Upper lobe of left lung (tissue), 6 donors: ENCODE results near the gene TLE4. TPM values are rescaled to one million over a fixed set of nuclear protein-coding genes. Genes with fewer than 3 reads are reported as not detected.

Source experiments
- ATAC-seq, 2 donors: fragments of 200-7000 bp; cut with Tn5 transposase; one replicate each; pipeline ENCODE4 v1.9.1; 2022; ENCODE audit warnings: mild to moderate bottlenecking in 2 of 2, moderate library complexity in 2 of 2; ENCODE audit not compliant: low FRiP score in 2 of 2
- DNase-seq, 2 donors: peaks; one replicate each; pipeline ENCODE4 v3.0.0-alpha.2; 2019 to 2020
- H3K27ac ChIP-seq, 4 donors: fragments of 200-600 bp; sonication (generic); one replicate each; pipeline ENCODE4 v1.5.1; 2016 to 2019
- H3K27me3 ChIP-seq, 4 donors: fragments of 200-600 bp; sonication (generic); one replicate each; pipeline ENCODE4 v1.5.1; 2017 to 2019
- H3K36me3 ChIP-seq, 4 donors: fragments of 200-600 bp; sonication (generic); one replicate each; pipeline ENCODE4 v1.5.1; 2016 to 2019
- H3K4me1 ChIP-seq, 4 donors: fragments of 200-600 bp; sonication (generic); one replicate each; pipeline ENCODE4 v1.5.1; 2018 to 2019
- H3K4me3 ChIP-seq, 4 donors: fragments of 200-600 bp; sonication (generic); one replicate each; pipeline ENCODE4 v1.5.1; 2017 to 2019; ENCODE audit warnings: mild to moderate bottlenecking in 2 of 4, moderate library complexity in 1 of 4
- H3K9me3 ChIP-seq, 4 donors: fragments of 200-600 bp; sonication (generic); one replicate each; pipeline ENCODE4 v1.5.1; 2018 to 2019
- CTCF ChIP-seq, 6 experiments: fragments of 450-650 bp in 4 of 6; fragments of 200-600 bp in 2 of 6; sonication (generic) in 2 of 6; IDR thresholded peaks; one replicate each; pipeline ENCODE4 v1.5.1; 2016 to 2019; ENCODE audit warnings: antibody characterized with exemption in 6 of 6
- EP300 ChIP-seq, 4 donors: sonication (generic); formaldehyde crosslinking; IDR thresholded peaks; one replicate each; pipeline ENCODE4 v1.5.1; 2017; ENCODE audit warnings: antibody characterized with exemption in 4 of 4, control low read depth in 2 of 4
- POLR2A ChIP-seq, 4 donors: fragments of 450-650 bp; IDR thresholded peaks; one replicate each; pipeline ENCODE4 v1.5.1; 2016 to 2017; ENCODE audit warnings: antibody characterized with exemption in 4 of 4, mild to moderate bottlenecking in 2 of 4
- POLR2AphosphoS5 ChIP-seq, 2 donors: sonication (generic); formaldehyde crosslinking; IDR thresholded peaks; one replicate each; pipeline ENCODE4 v1.5.1; 2017; ENCODE audit warnings: antibody characterized with exemption in 2 of 2
- WGBS, 2 donors: methylation state at CpG; one replicate each; pipeline ENCODE4 v1.1.5; 2017 to 2018; 5-methylcytosine and 5-hydroxymethylcytosine counted together
- total RNA-seq, 6 donors: library from RNA; depleted of rRNA in 4 of 6; stranded (reverse); fragments of >200 nt in 4 of 6; gene quantifications; one replicate each; pipeline versions ENCODE4 v1.1.0 to v1.2.1, GENCODE V29; 2016 to 2021
- donor health status: DM: no; HTN: no; CAD: no; lungs with moderate emphysema.
- donor health status: DM: no; HTN: yes; CAD: no; lungs with severe emphysema.

TLE4 gene
- total RNA-seq, 6 donors from 2014 or later = 37.7 to 152 (median 46.7) TPM

- Histone ChIP-seq H3K4me3 (no peak overlapping the region), H3K36me3 (no peaks in the 10 kb centered on the region), H3K27ac (no peak overlapping the region), H3K4me1 (peaks cover 0 to 21% (median 11%) of the 10 kb centered on the region in 4 donors), H3K27me3 (no peaks in the 10 kb centered on the region), H3K9me3 (no peaks in the 10 kb centered on the region)
- 69 to 70% methylated on average over 8 of the region's 8 CpGs for WGBS, 2 donors
- TF ChIP-seq EP300 (IDR thresholded peaks at IDR 0.05) (no peak), POLR2A (IDR thresholded peaks at IDR 0.05) (no peak), CTCF (IDR thresholded peaks at IDR 0.05) (no peak), POLR2AphosphoS5 (IDR thresholded peaks at IDR 0.05) (no peak)
- ATAC-seq = no peak
- no peak for DNase-seq
Observed at GRCh38 chr9:79665369-79665768, 93.6 kb downstream of the TLE4 start.

- DNase-seq (no peak), ATAC-seq (no peak)
- no peak overlapping the region for H3K27ac ChIP-seq
- H3K4me1 ChIP-seq = peaks cover 0 to 21% (median 11%) of the 10 kb centered on the region in 4 donors
- no peaks in the 10 kb centered on the region for H3K9me3 ChIP-seq
- no peak overlapping the region for H3K4me3 ChIP-seq
- no peaks in the 10 kb centered on the region for H3K27me3 ChIP-seq
- no peaks in the 10 kb centered on the region for H3K36me3 ChIP-seq
- WGBS, 2 donors = 93 to 96% methylated on average over 2 of the region's 2 CpGs
- TF ChIP-seq EP300 (IDR thresholded peaks at IDR 0.05) = no peak
- no peak for TF ChIP-seq POLR2AphosphoS5 (IDR thresholded peaks at IDR 0.05)
- no peak for TF ChIP-seq CTCF (IDR thresholded peaks at IDR 0.05)
- no peak for TF ChIP-seq POLR2A (IDR thresholded peaks at IDR 0.05)
Observed at GRCh38 chr9:79665931-79666330, 94.2 kb downstream of the TLE4 start.

GRCh38 chr9:79667120-79667519 is 95.4 kb downstream of the TLE4 start:
- TF ChIP-seq POLR2AphosphoS5 (IDR thresholded peaks at IDR 0.05) (no peak), CTCF (IDR thresholded peaks at IDR 0.05) (no peak), EP300 (IDR thresholded peaks at IDR 0.05) (no peak), POLR2A (IDR thresholded peaks at IDR 0.05) (no peak)
- no peak for ATAC-seq
- no peaks in the 10 kb centered on the region for H3K9me3 ChIP-seq
- H3K27me3 ChIP-seq = no peaks in the 10 kb centered on the region
- no peak overlapping the region for H3K4me3 ChIP-seq
- no peaks in the 10 kb centered on the region for H3K36me3 ChIP-seq
- peak in 1 of 2 donors; percentile 10 for DNase-seq
- H3K4me1 ChIP-seq = peaks cover 0 to 19% (median 11%) of the 10 kb centered on the region in 4 donors
- WGBS, 2 donors = 62 to 69% methylated on average over 3 of the region's 3 CpGs
- H3K27ac ChIP-seq = no peak overlapping the region

GRCh38 chr9:79667817-79668436 is 96.2 kb downstream of the TLE4 start:
- ATAC-seq (no peak), DNase-seq (no peak)
- H3K4me3 ChIP-seq = no peak overlapping the region
- H3K27ac ChIP-seq = no peak overlapping the region
- TF ChIP-seq POLR2A (IDR thresholded peaks at IDR 0.05) = no peak
- no peak for TF ChIP-seq POLR2AphosphoS5 (IDR thresholded peaks at IDR 0.05)
- TF ChIP-seq CTCF (IDR thresholded peaks at IDR 0.05) = no peak
- no peak for TF ChIP-seq EP300 (IDR thresholded peaks at IDR 0.05)
- no peaks in the 10 kb centered on the region for H3K27me3 ChIP-seq
- peaks cover 0 to 13% (median 10%) of the 10 kb centered on the region in 4 donors for H3K4me1 ChIP-seq
- H3K36me3 ChIP-seq = no peaks in the 10 kb centered on the region
- 62 to 67% methylated on average over 9 of the region's 9 CpGs for WGBS, 2 donors
- no peaks in the 10 kb centered on the region for H3K9me3 ChIP-seq

- Histone ChIP-seq H3K4me3 (no peak overlapping the region), H3K36me3 (no peaks in the 10 kb centered on the region), H3K9me3 (no peaks in the 10 kb centered on the region), H3K27ac (no peak overlapping the region), H3K4me1 (peaks cover 0 to 13% (median 10%) of the 10 kb centered on the region in 4 donors), H3K27me3 (no peaks in the 10 kb centered on the region)
- TF ChIP-seq EP300 (IDR thresholded peaks at IDR 0.05) = no peak
- TF ChIP-seq POLR2A (IDR thresholded peaks at IDR 0.05) = no peak
- ATAC-seq (no peak), DNase-seq (no peak)
- WGBS, 2 donors = 88 to 89% methylated on average over 4 of the region's 4 CpGs
Observed at GRCh38 chr9:79668956-79669355, 97.2 kb downstream of the TLE4 start.
